OCI-LY7 (cell line): ENCODE data around the gene HIF1A. TPM values are rescaled to one million over a fixed set of nuclear protein-coding genes. Genes with fewer than 3 reads are reported as not detected.

Experiments
- BruUV-seq: library from RNA; stranded (reverse); fragments of 400-500 nt; replicated peaks from 2 replicates; lab custom pipeline; 2021; lab: Mats Ljungman, UMichigan
- CTCF ChIA-PET: fragments of 300-600 bp; sonication (Branson Sonifier 250); formaldehyde crosslinking; loops from one replicate; lab custom pipeline; 2022; ENCODE audit warnings: antibody characterized with exemption; ENCODE audit not compliant: unreplicated experiment; lab: Charles Lee
- POLR2A ChIA-PET: fragments of 300-600 bp; sonication (Branson Sonifier 250); formaldehyde crosslinking; loops from one replicate; lab custom pipeline; 2022; ENCODE audit warnings: antibody characterized with exemption; lab: Charles Lee
- DNase-seq: peaks from one replicate; pipeline ENCODE4 v3.0.0-alpha.2; 2015; ENCODE audit warnings: low spot score
- H2AFZ ChIP-seq: fragments of 200-600 bp; sonication (generic), shearing (Covaris generic); 2 replicates; pipeline ENCODE4 v1.6.1; 2014; ENCODE audit warnings: mild to moderate bottlenecking, antibody characterized with exemption, low read length, moderate library complexity
- H3K27ac ChIP-seq: fragments of 200-600 bp; sonication (generic); 2 replicates; pipeline ENCODE4 v1.5.1; 2014; ENCODE audit warnings: mixed run types, low read depth, mild to moderate bottlenecking, moderate library complexity, low read length, inconsistent platforms; ENCODE audit not compliant: poor library complexity, severe bottlenecking
- H3K36me3 ChIP-seq: fragments of 200-600 bp; sonication (generic); 2 replicates; pipeline ENCODE4 v1.6.1; 2014; ENCODE audit warnings: mild to moderate bottlenecking, antibody characterized with exemption, low read length, moderate library complexity, mixed read lengths; ENCODE audit not compliant: insufficient read depth
- H3K4me1 ChIP-seq: fragments of 200-600 bp; sonication (generic); 2 replicates; pipeline ENCODE4 v1.5.1; 2014; ENCODE audit warnings: mild to moderate bottlenecking, low read length; ENCODE audit not compliant: insufficient read depth, poor library complexity, severe bottlenecking
- H3K4me2 ChIP-seq: fragments of 200-600 bp; sonication (generic); 2 replicates; pipeline ENCODE4 v1.6.1; 2014; ENCODE audit warnings: mild to moderate bottlenecking, low read length
- H3K4me3 ChIP-seq: fragments of 200-600 bp; sonication (generic); 2 replicates; pipeline ENCODE4 v1.5.1; 2014; ENCODE audit warnings: mild to moderate bottlenecking, low read depth, low read length; ENCODE audit not compliant: poor library complexity, severe bottlenecking
- H3K79me2 ChIP-seq: fragments of 200-600 bp; sonication (generic); 2 replicates; pipeline ENCODE4 v1.6.1; 2016; ENCODE audit warnings: low read depth, mild to moderate bottlenecking, low read length, moderate library complexity, mixed read lengths; ENCODE audit not compliant: insufficient read depth
- H3K9me2 ChIP-seq: fragments of 200-600 bp; sonication (generic); 2 replicates; pipeline ENCODE4 v1.6.1; 2016; ENCODE audit warnings: mild to moderate bottlenecking, low read length, mixed read lengths; ENCODE audit not compliant: insufficient read depth
- H3K9me3 ChIP-seq: fragments of 200-600 bp; sonication (generic); 2 replicates; pipeline ENCODE4 v1.6.1; 2014; ENCODE audit warnings: mild to moderate bottlenecking, mixed run types, low read length, mixed read lengths
- H4K20me1 ChIP-seq: fragments of 200-600 bp; sonication (generic); 2 replicates; pipeline ENCODE4 v1.6.1; 2014; ENCODE audit warnings: mild to moderate bottlenecking, antibody characterized with exemption, low read length, moderate library complexity, mixed read lengths; ENCODE audit not compliant: insufficient read depth
- CTCF ChIP-seq: fragments of 200-600 bp; sonication (generic); conservative IDR thresholded peaks from 2 replicates; pipeline ENCODE4 v1.5.1; 2014; ENCODE audit warnings: mild to moderate bottlenecking, antibody characterized with exemption, low read length, moderate library complexity, mixed read lengths
- EZH2phosphoT487 ChIP-seq: fragments of 200-600 bp; sonication (generic); IDR thresholded peaks from 2 replicates; pipeline ENCODE4 v1.6.1; 2018; ENCODE audit warnings: low read depth, borderline replicate concordance, mild to moderate bottlenecking, mixed run types, antibody characterized with exemption, low read length, moderate library complexity, mixed read lengths
- intact Hi-C: fragments of 100-400 bp; cut with micrococcal nuclease; formaldehyde crosslinking; loops from one replicate; pipeline ENCODE4 v1.10.0; 2022; ENCODE audit not compliant: unreplicated experiment
- total RNA-seq, 2 experiments: library from RNA; depleted of rRNA in 1 of 2; stranded (reverse); fragments of >200 nt in 1 of 2; shearing (Covaris generic) in 1 of 2; gene quantifications; 2 replicates each; pipeline ENCODE4 v1.2.3, GENCODE V29; 2014 to 2022

Gene HIF1A
- total RNA-seq, 2 experiments from 2014 or later: 71.7 to 88.1 TPM

- no peak overlapping the region for H3K4me2 ChIP-seq
- intact Hi-C loops: no loop called here
- H3K4me3 ChIP-seq: no peak overlapping the region
- no peak overlapping the region for H3K27ac ChIP-seq
- no peaks in the 10 kb centered on the region for H3K79me2 ChIP-seq
- no peaks in the 10 kb centered on the region for H3K9me2 ChIP-seq
- no peaks in the 10 kb centered on the region for H4K20me1 ChIP-seq
- H2AFZ ChIP-seq: no peak overlapping the region
- H3K4me1 ChIP-seq: peaks cover 6% of the 10 kb centered on the region
- TF ChIP-seq CTCF: no peak
- TF ChIP-seq EZH2phosphoT487: no peak
- H3K36me3 ChIP-seq: no peaks in the 10 kb centered on the region
- DNase-seq: no peak
- ChIA-PET POLR2A (no interaction called here), CTCF (no interaction called here)
- no peaks in the 10 kb centered on the region for H3K9me3 ChIP-seq
- no TSS peak for BruUV-seq
These were observed 44.0 kb upstream of the HIF1A start for GRCh38 chr14:61651355-61651754.

GRCh38 chr14:61652526-61653262 lies 42.6 kb upstream of the HIF1A start:
- Histone ChIP-seq H3K79me2 (no peaks in the 10 kb centered on the region), H3K4me3 (no peak overlapping the region), H3K27ac (no peak overlapping the region), H3K4me2 (no peak overlapping the region), H3K9me2 (no peaks in the 10 kb centered on the region), H3K9me3 (no peaks in the 10 kb centered on the region), H3K4me1 (peaks cover 3% of the 10 kb centered on the region), H2AFZ (no peak overlapping the region; the same call in 1 of the 2 replicates), H4K20me1 (no peaks in the 10 kb centered on the region), H3K36me3 (no peaks in the 10 kb centered on the region)
- no peak for TF ChIP-seq EZH2phosphoT487
- no peak for TF ChIP-seq CTCF
- no TSS peak for BruUV-seq
- DNase-seq: no peak
- ChIA-PET POLR2A (interaction anchor here (0.7 to 0.9 kb wide), 2 partner anchors 41 to 150 kb away, joined by 3 to 4 read pairs; no protein-coding TSS in a partner anchor), CTCF (no interaction called here)
- intact Hi-C loops: no loop called here

GRCh38 chr14:61653507-61653906 lies 41.8 kb upstream of the HIF1A start:
- peak overlapping the region; percentile 23; the same call in 1 of the 2 replicates for H2AFZ ChIP-seq
- ChIA-PET POLR2A (interaction anchor here (0.7 to 1.0 kb wide), 2 partner anchors 29 to 40 kb away, joined by 3 to 4 read pairs; no protein-coding TSS in a partner anchor), CTCF (no interaction called here)
- H3K36me3 ChIP-seq: no peaks in the 10 kb centered on the region
- no peaks in the 10 kb centered on the region for H3K9me2 ChIP-seq
- no peak overlapping the region for H3K27ac ChIP-seq
- TF ChIP-seq CTCF (no peak), EZH2phosphoT487 (no peak)
- BruUV-seq: no TSS peak
- H3K4me1 ChIP-seq: peaks cover 3% of the 10 kb centered on the region
- H3K79me2 ChIP-seq: no peaks in the 10 kb centered on the region
- DNase-seq: no peak
- no peak overlapping the region for H3K4me2 ChIP-seq
- no peaks in the 10 kb centered on the region for H3K9me3 ChIP-seq
- no peak overlapping the region for H3K4me3 ChIP-seq
- no peaks in the 10 kb centered on the region for H4K20me1 ChIP-seq
- intact Hi-C loops: no loop called here
